ENCODE data around the gene HEXD. TPM values are rescaled to one million over a fixed set of nuclear protein-coding genes. Genes with fewer than 3 reads are reported as not detected.

Gene HEXD
- total and polyA plus RNA-seq, 10 of the 15 experiments (the other 5 are each of a cell fraction or from before 2014, with no cell fraction given): 1.6 to 24.2 (median 7.0) TPM

- H2AFZ ChIP-seq (ENCODE audit: control insufficient read depth, low read depth, low read length): no peak overlapping the region
- no peak for FAIRE-seq
- RAD21 ChIA-PET (ENCODE audit: unreplicated experiment): no interaction called here
- no peak for TF ChIP-seq ATF2 (IDR thresholded peaks at IDR 0.05; ENCODE audit: low read length)
- TF ChIP-seq LARP7 (IDR thresholded peaks at IDR 0.05): no peak
- no peak for TF ChIP-seq FOS (IDR thresholded peaks at IDR 0.05; ENCODE audit: borderline replicate concordance, extremely low read depth, insufficient read length)
- TF ChIP-seq NRF1 (conservative IDR thresholded peaks at IDR 0.05; ENCODE audit: low read depth, low read length): no peak
- TF ChIP-seq POLR2A (IDR thresholded peaks at IDR 0.05; ENCODE audit: low read depth, low read length): peak; percentile 46
- DNase-seq (ENCODE audit: low read depth, low spot score): no peak
- intact Hi-C loops (cut with micrococcal nuclease; ENCODE audit: unreplicated experiment): no loop called here
- H3K9ac ChIP-seq (ENCODE audit: control insufficient read depth, insufficient read depth, low read length): no peak overlapping the region
- BruUV-seq (replicated peaks): no TSS peak
- no peaks in the 10 kb centered on the region for H4K20me1 ChIP-seq (ENCODE audit: control insufficient read depth, insufficient read depth)
- peaks cover 10% of the 10 kb centered on the region for H3K4me1 ChIP-seq (ENCODE audit: control insufficient read depth, insufficient read depth, low read length)
- in situ Hi-C loops (cut with MboI): no loop called here
- ATAC-seq: no peak
- SMC1A ChIA-PET (ENCODE audit: uncharacterized antibody, unreplicated experiment): no interaction called here
- 87% methylated on average over 40 of the region's 43 CpGs for WGBS (ENCODE audit: insufficient coverage, insufficient replicate concordance, low lambda C conversion rate, missing lambda C conversion rate)
- POLR2A ChIA-PET: no interaction called here
- H3K9me3 ChIP-seq (replicated peaks; ENCODE audit: control insufficient read depth, insufficient read depth, low read length): no peaks in the 10 kb centered on the region
- no peaks in the 10 kb centered on the region for H3K27me3 ChIP-seq (replicated peaks in 1 of 2; ENCODE audit: control insufficient read depth in 2 of 2, insufficient read depth in 2 of 2, low read length in 1 of 2)
- no peak overlapping the region for H3K4me2 ChIP-seq (ENCODE audit: control insufficient read depth, insufficient read depth)
- CTCF ChIA-PET: interaction anchor here (1.3 kb wide), 1 partner anchor 11 kb away, joined by 4 read pairs; no protein-coding TSS in a partner anchor
- no peak overlapping the region for H3K4me3 ChIP-seq
- no peaks in the 10 kb centered on the region for H3K36me3 ChIP-seq (ENCODE audit: control insufficient read depth in 2 of 2, insufficient read depth in 2 of 2, low read length in 1 of 2)
- H3K27ac ChIP-seq (ENCODE audit: control insufficient read depth, insufficient read depth): no peak overlapping the region
- H3K79me2 ChIP-seq (ENCODE audit: control insufficient read depth, insufficient read depth, low read length): no peaks in the 10 kb centered on the region
Measured at GRCh38 chr17:82435601-82436583, 17.7 kb downstream of the HEXD start.

Measured in GM12878 (cell line).